Measurements from ENCODE around the gene SMYD3. TPM values are rescaled to one million over a fixed set of nuclear protein-coding genes. Genes with fewer than 3 reads are reported as not detected.

Gene SMYD3
- total and polyA plus RNA-seq, 2 donors (not counting 3 experiments of a cell fraction or from before 2014, with no cell fraction given): 16.0 to 32.1 TPM

- dilution Hi-C loops (cut with MboI; ENCODE audit: extremely low pct_ligation_motif_present, low sequenced_read_pairs) (no loop called here), intact Hi-C loops (cut with micrococcal nuclease) (no loop called here)
- FAIRE-seq: no peak
- CTCF ChIA-PET: interaction anchor here (1.6 kb wide), 1 partner anchor 11 kb away, joined by 4 read pairs; no protein-coding TSS in a partner anchor
- H3K4me3 ChIP-seq (replicated peaks in 1 of 3; ENCODE audit: insufficient read depth in 1 of 3, low read depth in 1 of 3, low read length in 3 of 3): no peak overlapping the region
- no peaks in the 10 kb centered on the region for H4K20me1 ChIP-seq (replicated peaks; ENCODE audit: control insufficient read depth, extremely low read depth, insufficient read depth, low read length)
- TF ChIP-seq GATA2 (IDR thresholded peaks at IDR 0.05; ENCODE audit: insufficient read depth, insufficient read length, low read depth, low read length) (no peak), POLR2A (IDR thresholded peaks at IDR 0.05; ENCODE audit: low read depth, low read length) (no peak), MYC (IDR thresholded peaks at IDR 0.05; ENCODE audit: low read depth, low read length) (no peak), FOS (IDR thresholded peaks at IDR 0.05; ENCODE audit: borderline replicate concordance, insufficient read depth, low read length) (no peak), CTCF (IDR thresholded peaks at IDR 0.05; ENCODE audit: extremely low read depth in 1 of 2, insufficient read depth in 1 of 2, low read depth in 1 of 2, low read length in 2 of 2) (no peak), EZH2 (IDR thresholded peaks at IDR 0.05; ENCODE audit: borderline replicate concordance, low read depth, low read length, severe bottlenecking) (no peak), MAX (IDR thresholded peaks at IDR 0.05; ENCODE audit: insufficient read depth, insufficient read length) (no peak), POLR2AphosphoS5 (IDR thresholded peaks at IDR 0.05; ENCODE audit: insufficient read depth, low read depth, low read length) (no peak), JUN (IDR thresholded peaks at IDR 0.05; ENCODE audit: borderline replicate concordance, insufficient read depth, insufficient read length, low read depth) (no peak)
- no peak overlapping the region for H3K4me2 ChIP-seq (ENCODE audit: insufficient read depth, low read length)
- H3K9ac ChIP-seq (replicated peaks; ENCODE audit: extremely low read depth, insufficient read depth, low read length): no peak overlapping the region
- no peaks in the 10 kb centered on the region for H3K9me3 ChIP-seq (replicated peaks; ENCODE audit: control insufficient read depth, insufficient read depth, low read length)
- no peaks in the 10 kb centered on the region for H3K36me3 ChIP-seq (ENCODE audit: control insufficient read depth in 2 of 2, extremely low read depth in 1 of 2, insufficient read depth in 2 of 2, low read length in 2 of 2)
- no peaks in the 10 kb centered on the region for H3K9me1 ChIP-seq (replicated peaks; ENCODE audit: control insufficient read depth, extremely low read depth, insufficient read depth, low read length)
- BruUV-seq (replicated peaks): no TSS peak
- H3K27me3 ChIP-seq (ENCODE audit: control insufficient read depth in 2 of 2, insufficient read depth in 2 of 2, low read length in 2 of 2): no peaks in the 10 kb centered on the region
- DNase-seq (ENCODE audit: low read depth, low spot score): no peak
- POLR2A ChIA-PET: no interaction called here
- H3K27ac ChIP-seq (ENCODE audit: insufficient read depth, low read depth, low read length): no peak overlapping the region
- H3K4me1 ChIP-seq (ENCODE audit: control insufficient read depth, extremely low read depth, insufficient read depth, low read length): no peaks in the 10 kb centered on the region
- H2AFZ ChIP-seq (ENCODE audit: low read depth, low read length): no peak overlapping the region
- H3K79me2 ChIP-seq (ENCODE audit: control insufficient read depth, insufficient read depth, low read length): no peaks in the 10 kb centered on the region
These were observed 573.5 kb downstream of the SMYD3 start for GRCh38 chr1:245933431-245934045.
